Body of pancreas (tissue), 4 donors: Measurements from ENCODE around the gene GNG11. TPM values are rescaled to one million over a fixed set of nuclear protein-coding genes. Genes with fewer than 3 reads are reported as not detected.

Experiments used
- ATAC-seq: fragments of 150-250 bp; one replicate; pipeline ENCODE4 v1.9.1; 2016
- DNase-seq, 4 donors: peaks; one replicate each; pipeline ENCODE4 v3.0.0-alpha.2; 2019
- H3K27ac ChIP-seq, 4 donors: fragments of 200-600 bp; sonication (generic); 1 replicate in 3 of 4; 2 replicates in 1 of 4; pipeline versions ENCODE4 v1.5.1 to v1.6.1; 2016 to 2019; ENCODE audit warnings: mild to moderate bottlenecking in 1 of 4, mixed read lengths in 1 of 4, moderate library complexity in 1 of 4
- H3K27me3 ChIP-seq, 2 donors: fragments of 200-600 bp; sonication (generic); one replicate each; pipeline ENCODE4 v1.6.0; 2016; ENCODE audit warnings: mild to moderate bottlenecking in 1 of 2
- H3K36me3 ChIP-seq, 2 donors: fragments of 200-600 bp; sonication (generic); replicated peaks in 1 of 2; 2 replicates each; pipeline ENCODE4 v1.5.1; 2016; ENCODE audit warnings: low read depth in 2 of 2; ENCODE audit not compliant: insufficient read depth in 1 of 2
- H3K4me1 ChIP-seq: fragments of 200-600 bp; sonication (generic); one replicate; pipeline ENCODE4 v1.6.0; 2016
- H3K4me3 ChIP-seq, 2 donors: fragments of 200-600 bp; sonication (generic); 1 replicate in 1 of 2; 2 replicates in 1 of 2; pipeline ENCODE4 v1.5.1; 2016 to 2019
- H3K9me3 ChIP-seq, 3 donors: fragments of 200-600 bp; sonication (generic); 1 replicate in 2 of 3; 2 replicates in 1 of 3; pipeline ENCODE4 v1.5.1; 2016
- CTCF ChIP-seq, 7 experiments: fragments of 450-650 bp in 4 of 7; fragments of 200-600 bp in 3 of 7; sonication (generic) in 3 of 7; IDR thresholded peaks; one replicate each; pipeline ENCODE4 v1.5.1; 2016 to 2019; ENCODE audit warnings: antibody characterized with exemption in 7 of 7
- POLR2A ChIP-seq, 3 donors: fragments of 450-650 bp; IDR thresholded peaks; one replicate each; pipeline ENCODE4 v1.6.1; 2016; ENCODE audit warnings: antibody characterized with exemption in 3 of 3, mild to moderate bottlenecking in 2 of 3
- WGBS, 2 donors: methylation state at CpG; one replicate each; pipeline ENCODE4 v1.1.5; 2017; 5-methylcytosine and 5-hydroxymethylcytosine counted together
- intact Hi-C: fragments of 100-400 bp; cut with DNase I; formaldehyde crosslinking; loops from one replicate; pipeline ENCODE4 v1.15.1; 2023
- total RNA-seq, 2 donors: library from RNA; depleted of rRNA; stranded (reverse); fragments of >200 nt; gene quantifications; one replicate each; pipeline ENCODE4 v1.1.0, GENCODE V29; 2016

GNG11 gene
- total RNA-seq, 2 donors from 2014 or later = 6.6 to 11.4 TPM

- intact Hi-C loops = no loop called here
- no peaks in the 10 kb centered on the region for H3K9me3 ChIP-seq
- ATAC-seq = no peak
Observed at GRCh38 chr7:93882468-93882867, 39.1 kb upstream of the GNG11 start.

GRCh38 chr7:93883078-93883916 is 38.2 kb upstream of the GNG11 start:
- H3K27ac ChIP-seq = no peak overlapping the region
- TF ChIP-seq CTCF (IDR thresholded peaks at IDR 0.05) (no peak), POLR2A (IDR thresholded peaks at IDR 0.05) (no peak)
- no peaks in the 10 kb centered on the region for H3K4me1 ChIP-seq
- H3K27me3 ChIP-seq = no peaks in the 10 kb centered on the region
- 80 to 81% methylated on average over 3 of the region's 3 CpGs for WGBS, 2 donors
- no peaks in the 10 kb centered on the region for H3K9me3 ChIP-seq
- no peaks in the 10 kb centered on the region for H3K36me3 ChIP-seq
- no peak for ATAC-seq
- intact Hi-C loops = no loop called here
- H3K4me3 ChIP-seq = no peak overlapping the region
- DNase-seq = no peak

More at GRCh38 chr7:93882468-93882867, 39.1 kb upstream of the GNG11 start:
- H3K4me1 ChIP-seq = no peaks in the 10 kb centered on the region
- no peaks in the 10 kb centered on the region for H3K27me3 ChIP-seq
- TF ChIP-seq POLR2A (IDR thresholded peaks at IDR 0.05) (no peak), CTCF (IDR thresholded peaks at IDR 0.05) (no peak)
- H3K36me3 ChIP-seq = no peaks in the 10 kb centered on the region
- no peak for DNase-seq
- H3K4me3 ChIP-seq = no peak overlapping the region
- H3K27ac ChIP-seq = no peak overlapping the region

- ATAC-seq = no peak
- H3K27me3 ChIP-seq = no peaks in the 10 kb centered on the region
- H3K36me3 ChIP-seq = no peaks in the 10 kb centered on the region
Observed at GRCh38 chr7:93883917-93884345, 37.6 kb upstream of the GNG11 start.

GRCh38 chr7:93884541-93884940 is 37.0 kb upstream of the GNG11 start:
- TF ChIP-seq CTCF (IDR thresholded peaks at IDR 0.05) = no peak
- TF ChIP-seq POLR2A (IDR thresholded peaks at IDR 0.05) = no peak
- 71% methylated on average over 1 of the region's 1 CpG for WGBS, 2 donors
- DNase-seq (no peak), ATAC-seq (no peak)
- Histone ChIP-seq H3K4me1 (no peaks in the 10 kb centered on the region), H3K4me3 (no peak overlapping the region), H3K27ac (no peak overlapping the region), H3K9me3 (no peaks in the 10 kb centered on the region), H3K36me3 (no peaks in the 10 kb centered on the region), H3K27me3 (no peaks in the 10 kb centered on the region)
- intact Hi-C loops = no loop called here

More at GRCh38 chr7:93883917-93884345, 37.6 kb upstream of the GNG11 start:
- intact Hi-C loops = no loop called here
- Histone ChIP-seq H3K4me3 (no peak overlapping the region), H3K4me1 (no peaks in the 10 kb centered on the region), H3K9me3 (no peaks in the 10 kb centered on the region), H3K27ac (no peak overlapping the region)
- TF ChIP-seq CTCF (IDR thresholded peaks at IDR 0.05) = no peak
- TF ChIP-seq POLR2A (IDR thresholded peaks at IDR 0.05) = no peak
- DNase-seq = no peak

GRCh38 chr7:93889261-93889660 is 32.3 kb upstream of the GNG11 start:
- DNase-seq (no peak), ATAC-seq (no peak)
- Histone ChIP-seq H3K4me1 (peaks cover 18% of the 10 kb centered on the region), H3K27ac (no peak overlapping the region), H3K36me3 (no peaks in the 10 kb centered on the region), H3K9me3 (no peaks in the 10 kb centered on the region), H3K4me3 (no peak overlapping the region), H3K27me3 (no peaks in the 10 kb centered on the region)
- TF ChIP-seq CTCF (IDR thresholded peaks at IDR 0.05) (no peak), POLR2A (IDR thresholded peaks at IDR 0.05) (no peak)
- WGBS, 2 donors = 80 to 87% methylated on average over 3 of the region's 3 CpGs
- intact Hi-C loops = no loop called here
